ENCODE results near the gene TACC3.
A peak's percentile ranks its signal among the peaks of the same experiment; 100 is the strongest.
"Not testable (repeated sequence)": the region's sequence is repeated elsewhere in the genome, so short reads cannot be mapped to it uniquely, and the experiment has no call there.

The TACC3 gene

DNA sequence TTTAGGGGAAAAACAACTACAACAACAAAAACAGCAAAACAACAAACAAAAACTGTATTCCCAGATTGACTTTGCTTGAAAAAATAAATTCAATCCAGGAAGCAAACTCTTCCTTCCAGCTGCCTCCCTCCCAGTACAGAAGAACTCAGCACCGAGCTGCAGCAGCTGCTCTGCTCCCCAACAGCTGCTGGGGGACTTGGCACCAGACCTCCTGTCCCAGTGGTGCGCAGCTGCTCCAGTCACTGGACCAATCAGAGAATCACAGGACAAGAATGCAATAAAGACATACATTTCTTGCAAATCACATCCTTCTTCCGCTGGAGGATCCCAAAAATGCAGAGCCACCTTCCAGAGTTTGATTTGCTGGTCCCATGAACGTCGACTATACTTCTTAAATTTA is 25.4 kb upstream of the TACC3 start:
- TF ChIP-seq CTCF (conservative IDR thresholded peaks at IDR 0.05; ENCODE audit: low read depth), result no peak
- POLR2A ChIA-PET (ENCODE audit: low non-redundant PET), result no interaction called here
- no peak for DNase-seq (ENCODE audit: low spot score)
- CTCF ChIA-PET, result interaction anchor here (0.6 kb wide), 1 partner anchor 113 kb away, joined by 4 read pairs; no protein-coding TSS in a partner anchor
- peak overlapping the region; percentile 42 for H3K27ac ChIP-seq

GRCh38 chr4:1701671-1702070 is 19.6 kb upstream of the TACC3 start:
- CTCF ChIA-PET, result interaction anchor here (1.2 kb wide), 1 partner anchor 8 kb away, joined by 5 read pairs; no protein-coding TSS in a partner anchor
- 0 out of 2 replicates have a peak overlapping the region, but pooled peaks have one; percentile 18 for H3K27ac ChIP-seq
- POLR2A ChIA-PET (ENCODE audit: low non-redundant PET); DNase-seq (ENCODE audit: low spot score): not testable (repeated sequence)

DNA sequence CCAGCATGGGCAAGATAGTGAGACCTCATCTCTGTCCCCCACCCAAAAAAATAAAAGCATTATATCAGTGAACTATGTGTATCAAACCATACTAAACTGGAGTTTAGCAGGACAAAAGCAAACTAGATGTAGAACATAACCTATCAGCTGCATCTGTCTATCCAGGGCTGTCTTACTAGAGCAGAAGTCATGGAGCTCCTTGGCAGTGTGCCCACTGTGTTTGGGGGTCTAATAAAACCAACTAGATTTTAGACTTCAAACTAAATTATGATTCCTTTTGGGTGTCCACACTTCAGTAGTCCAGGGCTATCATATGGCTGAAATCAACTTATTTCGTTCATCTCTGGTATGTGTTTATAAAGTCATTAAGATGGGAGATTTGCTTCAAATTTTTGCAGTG is 17.5 kb upstream of the TACC3 start:
- H3K27ac ChIP-seq, result no peak overlapping the region
- DNase-seq (ENCODE audit: low spot score), result no peak
- CTCF ChIA-PET, result no interaction called here
- no peak for TF ChIP-seq CTCF (conservative IDR thresholded peaks at IDR 0.05; ENCODE audit: low read depth)
- POLR2A ChIA-PET (ENCODE audit: low non-redundant PET), result no interaction called here

GRCh38 chr4:1705732-1706131 is 15.6 kb upstream of the TACC3 start:
- ChIA-PET POLR2A (ENCODE audit: low non-redundant PET) (no interaction called here), CTCF (no interaction called here)
- DNase-seq (ENCODE audit: low spot score), result no peak
- 0 out of 2 replicates have a peak overlapping the region, but pooled peaks have one; percentile 10 for H3K27ac ChIP-seq
- no peak for TF ChIP-seq CTCF (conservative IDR thresholded peaks at IDR 0.05; ENCODE audit: low read depth)

DNA sequence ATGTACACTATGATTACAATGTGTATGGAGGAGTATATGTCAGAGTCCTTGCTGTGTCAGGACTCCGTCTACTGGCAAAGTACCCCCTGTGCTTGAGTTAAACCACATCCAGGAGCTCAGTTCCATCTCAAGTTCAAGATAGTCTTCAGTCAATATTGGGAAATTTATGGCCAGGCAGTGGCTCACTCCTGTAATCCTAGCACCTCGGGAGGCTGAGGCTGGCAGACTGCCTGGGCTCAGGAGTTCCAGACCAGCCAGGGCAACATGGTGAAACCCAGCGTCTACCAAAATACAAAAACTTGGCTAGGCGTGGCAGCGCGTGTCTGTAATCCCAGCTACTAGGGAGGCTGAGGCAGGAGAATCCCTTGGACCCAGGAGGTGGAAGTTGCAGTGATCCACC is 15.0 kb upstream of the TACC3 start:
- ChIA-PET POLR2A (ENCODE audit: low non-redundant PET) (no interaction called here), CTCF (no interaction called here)
- peak overlapping the region; percentile 18; the same call in 1 of the 2 replicates for H3K27ac ChIP-seq
- no peak for TF ChIP-seq CTCF (conservative IDR thresholded peaks at IDR 0.05; ENCODE audit: low read depth)
- DNase-seq (ENCODE audit: low spot score), result no peak

DNA sequence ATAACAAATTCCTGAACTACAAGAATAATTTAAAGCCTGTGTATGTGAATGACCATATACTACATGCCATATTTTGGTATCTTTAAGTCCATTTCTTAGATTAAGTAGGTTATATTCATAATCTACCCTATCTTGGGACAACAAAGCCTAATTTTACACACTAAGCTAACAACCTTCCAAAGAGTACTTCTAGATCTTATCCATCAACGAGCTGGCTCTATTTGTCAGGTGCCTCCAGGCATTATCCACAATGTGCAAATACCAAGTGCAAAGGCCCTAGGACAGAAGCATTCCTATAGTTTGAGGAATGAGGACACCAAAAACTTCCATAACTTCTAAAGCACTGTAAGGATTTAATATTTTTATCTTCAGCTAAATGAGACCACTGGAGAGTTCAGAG is 12.7 kb upstream of the TACC3 start:
- TF ChIP-seq CTCF (conservative IDR thresholded peaks at IDR 0.05; ENCODE audit: low read depth), result no peak
- no peak for DNase-seq (ENCODE audit: low spot score)
- ChIA-PET POLR2A (ENCODE audit: low non-redundant PET) (no interaction called here), CTCF (interaction anchor here (0.6 to 1.2 kb wide), 2 partner anchors 8 to 323 kb away, joined by 3 read pairs; no protein-coding TSS in a partner anchor)
- no peak overlapping the region for H3K27ac ChIP-seq

- no peak for DNase-seq (ENCODE audit: low spot score)
- CTCF ChIA-PET, result no interaction called here
- H3K27ac ChIP-seq, result peak overlapping the region; percentile 96
- POLR2A ChIA-PET (ENCODE audit: low non-redundant PET), result no interaction called here
- no peak for TF ChIP-seq CTCF (conservative IDR thresholded peaks at IDR 0.05; ENCODE audit: low read depth)
These were observed 10.2 kb upstream of the TACC3 start for GRCh38 chr4:1711055-1711570.

Measured in RWPE1 (cell line).